Kidney tubule cell (primary cell): ENCODE results near the gene ACTR1B.
A peak's percentile ranks its signal among the peaks of the same experiment; 100 is the strongest.
"Not testable (repeated sequence)": the region's sequence is repeated elsewhere in the genome, so short reads cannot be mapped to it uniquely, and the experiment has no call there.

Source experiments
- DNase-seq: peaks from one replicate; pipeline ENCODE4 v3.0.0-alpha.2; 2018; ENCODE audit warnings: low spot score

ACTR1B gene

GRCh38 chr2:97658691-97659157, 5.1 kb downstream of the ACTR1B start:
- DNase-seq: no peak

- no peak for DNase-seq
Measured at GRCh38 chr2:97657986-97658690, 5.7 kb downstream of the ACTR1B start.

GRCh38 chr2:97656905-97657587, 6.8 kb downstream of the ACTR1B start:
- no peak for DNase-seq

- no peak for DNase-seq
Measured at GRCh38 chr2:97656129-97656755, 7.6 kb downstream of the ACTR1B start.

GRCh38 chr2:97654791-97655190, 9.1 kb downstream of the ACTR1B start:
- DNase-seq: no peak

- DNase-seq: no peak
Measured at GRCh38 chr2:97654309-97654708, 9.5 kb downstream of the ACTR1B start.

GRCh38 chr2:97653874-97654273, 10.0 kb downstream of the ACTR1B start:
- no peak for DNase-seq

- no peak for DNase-seq
Measured at GRCh38 chr2:97653473-97653872, 10.4 kb downstream of the ACTR1B start.

- DNase-seq: no peak
Measured at GRCh38 chr2:97651114-97651513, 12.7 kb downstream of the ACTR1B start.

GRCh38 chr2:97646977-97647376, 16.9 kb downstream of the ACTR1B start:
- DNase-seq: no peak

GRCh38 chr2:97645695-97646629, 17.9 kb downstream of the ACTR1B start, which contains the start of gene COX5B:
COX5B (plus strand) TSS chr2:97646062; CDS start chr2:97646087, 25 bp downstream.
- DNase-seq: peak; percentile 98

GRCh38 chr2:97645112-97645694, 18.6 kb downstream of the ACTR1B start:
- DNase-seq: peak; percentile 32

GRCh38 chr2:97644023-97644717, 19.7 kb downstream of the ACTR1B start:
- no peak for DNase-seq

GRCh38 chr2:97626049-97626430, 37.8 kb downstream of the ACTR1B start:
- DNase-seq: not testable (repeated sequence)

- not testable (repeated sequence) for DNase-seq
Measured at GRCh38 chr2:97625354-97626048, 38.3 kb downstream of the ACTR1B start.

GRCh38 chr2:97622976-97623375, 40.9 kb downstream of the ACTR1B start:
- not testable (repeated sequence) for DNase-seq

GRCh38 chr2:97620492-97620891, 43.4 kb downstream of the ACTR1B start:
- not testable (repeated sequence) for DNase-seq

- peak; percentile 12 for DNase-seq
Measured at GRCh38 chr2:97618939-97619827, 44.7 kb downstream of the ACTR1B start.

- DNase-seq: no peak
Measured at GRCh38 chr2:97617911-97618310, 45.9 kb downstream of the ACTR1B start.
